ENCODE measurements around the gene SPHK1.

SPHK1 gene

GRCh38 chr17:76365256-76365903 lies 19.0 kb upstream of the SPHK1 start:
- Histone ChIP-seq H3K27me3 (ENCODE audit: low read depth, low read length) (no peaks in the 10 kb centered on the region), H3K4me3 (ENCODE audit: low read depth in 1 of 2, low read length in 2 of 2) (no peak overlapping the region), H3K9me3 (ENCODE audit: control insufficient read depth in 1 of 2, low read length in 2 of 2) (no peaks in the 10 kb centered on the region), H3K4me1 (ENCODE audit: control insufficient read depth in 1 of 2, insufficient read depth in 2 of 2, low read length in 2 of 2) (peaks cover 0 to 12% of the 10 kb centered on the region in 2 donors), H3K36me3 (ENCODE audit: control insufficient read depth in 1 of 2, insufficient read depth in 2 of 2, low read length in 2 of 2) (no peaks in the 10 kb centered on the region), H3K27ac (ENCODE audit: low read length) (no peak overlapping the region)

- H3K27me3 ChIP-seq (ENCODE audit: low read depth, low read length), result no peaks in the 10 kb centered on the region
- no peak overlapping the region for H3K4me3 ChIP-seq (ENCODE audit: low read depth in 1 of 2, low read length in 2 of 2)
- no peaks in the 10 kb centered on the region for H3K9me3 ChIP-seq (ENCODE audit: control insufficient read depth in 1 of 2, low read length in 2 of 2)
- no peaks in the 10 kb centered on the region for H3K36me3 ChIP-seq (ENCODE audit: control insufficient read depth in 1 of 2, insufficient read depth in 2 of 2, low read length in 2 of 2)
- H3K4me1 ChIP-seq (ENCODE audit: control insufficient read depth in 1 of 2, insufficient read depth in 2 of 2, low read length in 2 of 2), result peaks cover 0 to 16% of the 10 kb centered on the region in 2 donors
- no peak overlapping the region for H3K27ac ChIP-seq (ENCODE audit: low read length)
These were observed 18.2 kb upstream of the SPHK1 start for GRCh38 chr17:76366247-76366646.

- H3K27me3 ChIP-seq (ENCODE audit: low read depth, low read length), result no peaks in the 10 kb centered on the region
- H3K9me3 ChIP-seq (ENCODE audit: control insufficient read depth in 1 of 2, low read length in 2 of 2), result no peaks in the 10 kb centered on the region
- no peak overlapping the region for H3K27ac ChIP-seq (ENCODE audit: low read length)
- no peaks in the 10 kb centered on the region for H3K36me3 ChIP-seq (ENCODE audit: control insufficient read depth in 1 of 2, insufficient read depth in 2 of 2, low read length in 2 of 2)
- no peak overlapping the region for H3K4me3 ChIP-seq (ENCODE audit: low read depth in 1 of 2, low read length in 2 of 2)
- peaks cover 0 to 12% of the 10 kb centered on the region in 2 donors for H3K4me1 ChIP-seq (ENCODE audit: control insufficient read depth in 1 of 2, insufficient read depth in 2 of 2, low read length in 2 of 2)
These were observed 16.8 kb upstream of the SPHK1 start for GRCh38 chr17:76367642-76368041.

- H3K9me3 ChIP-seq (ENCODE audit: control insufficient read depth in 1 of 2, low read length in 2 of 2), result no peaks in the 10 kb centered on the region
- no peaks in the 10 kb centered on the region for H3K27me3 ChIP-seq (ENCODE audit: low read depth, low read length)
- H3K4me1 ChIP-seq (ENCODE audit: control insufficient read depth in 1 of 2, insufficient read depth in 2 of 2, low read length in 2 of 2), result peaks cover 0 to 12% of the 10 kb centered on the region in 2 donors
- no peak overlapping the region for H3K27ac ChIP-seq (ENCODE audit: low read length)
- no peaks in the 10 kb centered on the region for H3K36me3 ChIP-seq (ENCODE audit: control insufficient read depth in 1 of 2, insufficient read depth in 2 of 2, low read length in 2 of 2)
- H3K4me3 ChIP-seq (ENCODE audit: low read depth in 1 of 2, low read length in 2 of 2), result no peak overlapping the region
These were observed 15.9 kb upstream of the SPHK1 start for GRCh38 chr17:76368545-76368944.

- Histone ChIP-seq H3K36me3 (ENCODE audit: control insufficient read depth in 1 of 2, insufficient read depth in 2 of 2, low read length in 2 of 2) (no peaks in the 10 kb centered on the region), H3K4me3 (ENCODE audit: low read depth in 1 of 2, low read length in 2 of 2) (no peak overlapping the region), H3K27me3 (ENCODE audit: low read depth, low read length) (no peaks in the 10 kb centered on the region), H3K4me1 (ENCODE audit: control insufficient read depth in 1 of 2, insufficient read depth in 2 of 2, low read length in 2 of 2) (peaks cover 0 to 12% of the 10 kb centered on the region in 2 donors), H3K9me3 (ENCODE audit: control insufficient read depth in 1 of 2, low read length in 2 of 2) (no peaks in the 10 kb centered on the region), H3K27ac (ENCODE audit: low read length) (no peak overlapping the region)
These were observed 15.0 kb upstream of the SPHK1 start for GRCh38 chr17:76369379-76369778.

GRCh38 chr17:76369804-76370203 lies 14.6 kb upstream of the SPHK1 start:
- no peak overlapping the region for H3K4me3 ChIP-seq (ENCODE audit: low read depth in 1 of 2, low read length in 2 of 2)
- H3K4me1 ChIP-seq (ENCODE audit: control insufficient read depth in 1 of 2, insufficient read depth in 2 of 2, low read length in 2 of 2), result peaks cover 0 to 12% of the 10 kb centered on the region in 2 donors
- H3K27ac ChIP-seq (ENCODE audit: low read length), result no peak overlapping the region
- H3K27me3 ChIP-seq (ENCODE audit: low read depth, low read length), result no peaks in the 10 kb centered on the region
- H3K9me3 ChIP-seq (ENCODE audit: control insufficient read depth in 1 of 2, low read length in 2 of 2), result no peaks in the 10 kb centered on the region
- no peaks in the 10 kb centered on the region for H3K36me3 ChIP-seq (ENCODE audit: control insufficient read depth in 1 of 2, insufficient read depth in 2 of 2, low read length in 2 of 2)

- no peak overlapping the region for H3K27ac ChIP-seq (ENCODE audit: low read length)
- H3K36me3 ChIP-seq (ENCODE audit: control insufficient read depth in 1 of 2, insufficient read depth in 2 of 2, low read length in 2 of 2), result no peaks in the 10 kb centered on the region
- no peaks in the 10 kb centered on the region for H3K9me3 ChIP-seq (ENCODE audit: control insufficient read depth in 1 of 2, low read length in 2 of 2)
- H3K4me1 ChIP-seq (ENCODE audit: control insufficient read depth in 1 of 2, insufficient read depth in 2 of 2, low read length in 2 of 2), result peaks cover 0 to 12% of the 10 kb centered on the region in 2 donors
- no peaks in the 10 kb centered on the region for H3K27me3 ChIP-seq (ENCODE audit: low read depth, low read length)
- H3K4me3 ChIP-seq (ENCODE audit: low read depth in 1 of 2, low read length in 2 of 2), result no peak overlapping the region
These were observed 14.0 kb upstream of the SPHK1 start for GRCh38 chr17:76370261-76370993.

GRCh38 chr17:76371656-76372628 lies 12.5 kb upstream of the SPHK1 start:
- Histone ChIP-seq H3K4me1 (ENCODE audit: control insufficient read depth in 1 of 2, insufficient read depth in 2 of 2, low read length in 2 of 2) (peaks cover 0 to 12% of the 10 kb centered on the region in 2 donors), H3K9me3 (ENCODE audit: control insufficient read depth in 1 of 2, low read length in 2 of 2) (no peaks in the 10 kb centered on the region), H3K36me3 (ENCODE audit: control insufficient read depth in 1 of 2, insufficient read depth in 2 of 2, low read length in 2 of 2) (no peaks in the 10 kb centered on the region), H3K4me3 (ENCODE audit: low read depth in 1 of 2, low read length in 2 of 2) (no peak overlapping the region), H3K27me3 (ENCODE audit: low read depth, low read length) (no peaks in the 10 kb centered on the region), H3K27ac (ENCODE audit: low read length) (no peak overlapping the region)

- Histone ChIP-seq H3K36me3 (ENCODE audit: control insufficient read depth in 1 of 2, insufficient read depth in 2 of 2, low read length in 2 of 2) (no peaks in the 10 kb centered on the region), H3K4me3 (ENCODE audit: low read depth in 1 of 2, low read length in 2 of 2) (no peak overlapping the region), H3K4me1 (ENCODE audit: control insufficient read depth in 1 of 2, insufficient read depth in 2 of 2, low read length in 2 of 2) (peaks cover 0 to 4% of the 10 kb centered on the region in 2 donors), H3K9me3 (ENCODE audit: control insufficient read depth in 1 of 2, low read length in 2 of 2) (no peaks in the 10 kb centered on the region), H3K27me3 (ENCODE audit: low read depth, low read length) (no peaks in the 10 kb centered on the region), H3K27ac (ENCODE audit: low read length) (no peak overlapping the region)
These were observed 7.9 kb upstream of the SPHK1 start for GRCh38 chr17:76376318-76377133.

GRCh38 chr17:76378548-76379274 lies 5.7 kb upstream of the SPHK1 start:
- Histone ChIP-seq H3K27ac (ENCODE audit: low read length) (no peak overlapping the region), H3K27me3 (ENCODE audit: low read depth, low read length) (peaks cover 5% of the 10 kb centered on the region), H3K4me1 (ENCODE audit: control insufficient read depth in 1 of 2, insufficient read depth in 2 of 2, low read length in 2 of 2) (peaks cover 0 to 18% of the 10 kb centered on the region in 2 donors), H3K36me3 (ENCODE audit: control insufficient read depth in 1 of 2, insufficient read depth in 2 of 2, low read length in 2 of 2) (no peaks in the 10 kb centered on the region), H3K4me3 (ENCODE audit: low read depth in 1 of 2, low read length in 2 of 2) (no peak overlapping the region), H3K9me3 (ENCODE audit: control insufficient read depth in 1 of 2, low read length in 2 of 2) (no peaks in the 10 kb centered on the region)
